AG04449 (cell line): Measurements from ENCODE around the gene CDK14.

ENCODE experiments used
- CTCF ChIA-PET: fragments of 350-600 bp; formaldehyde crosslinking; extraction: SDS; loops from one replicate; lab custom pipeline; 2021; ENCODE audit warnings: antibody characterized with exemption; lab: Yijun Ruan, JAX
- POLR2A ChIA-PET: fragments of 400-600, 350-600 bp; formaldehyde crosslinking; extraction: SDS; loops from one replicate; lab custom pipeline; 2020; ENCODE audit warnings: antibody characterized with exemption, inconsistent platforms; lab: Yijun Ruan, JAX
- DNase-seq: peaks from one replicate; pipeline ENCODE4 v3.0.0-alpha.2; 2010; ENCODE audit warnings: low read depth, low spot score
- H3K4me3 ChIP-seq: 2 replicates; pipeline ENCODE4 v1.5.1; 2011; ENCODE audit warnings: low read depth, mild to moderate bottlenecking, control low read depth, low read length
- TF ChIP-seq, protein P1 (sequence below): IDR thresholded peaks from one replicate; pipeline ENCODE4 v1.5.1; 2011; ENCODE audit warnings: mild to moderate bottlenecking, moderate library complexity, low read length, control low read depth, inconsistent platforms; ENCODE audit not compliant: insufficient read depth; ENCODE audit errors: missing control alignments

The CDK14 gene

DNA sequence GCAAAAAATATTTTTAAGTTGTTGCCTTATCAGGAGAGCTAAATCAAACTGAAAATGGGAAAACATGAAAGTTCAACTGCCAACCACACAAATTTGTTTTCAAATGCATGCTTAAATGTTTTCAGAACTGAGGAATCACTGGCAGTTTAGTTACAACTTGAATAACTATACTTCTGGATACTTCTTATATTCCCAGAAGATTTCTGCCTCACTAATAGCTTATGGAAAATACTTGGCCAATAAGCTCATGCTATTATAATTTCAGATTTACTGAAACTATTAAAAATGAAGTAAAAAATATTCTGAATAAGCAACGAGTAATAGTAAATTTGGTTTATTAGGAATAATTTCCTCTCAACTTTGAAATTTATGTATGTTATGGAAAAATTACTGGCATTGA is 222.2 kb downstream of the CDK14 start:
- TF ChIP-seq, protein P1, sequence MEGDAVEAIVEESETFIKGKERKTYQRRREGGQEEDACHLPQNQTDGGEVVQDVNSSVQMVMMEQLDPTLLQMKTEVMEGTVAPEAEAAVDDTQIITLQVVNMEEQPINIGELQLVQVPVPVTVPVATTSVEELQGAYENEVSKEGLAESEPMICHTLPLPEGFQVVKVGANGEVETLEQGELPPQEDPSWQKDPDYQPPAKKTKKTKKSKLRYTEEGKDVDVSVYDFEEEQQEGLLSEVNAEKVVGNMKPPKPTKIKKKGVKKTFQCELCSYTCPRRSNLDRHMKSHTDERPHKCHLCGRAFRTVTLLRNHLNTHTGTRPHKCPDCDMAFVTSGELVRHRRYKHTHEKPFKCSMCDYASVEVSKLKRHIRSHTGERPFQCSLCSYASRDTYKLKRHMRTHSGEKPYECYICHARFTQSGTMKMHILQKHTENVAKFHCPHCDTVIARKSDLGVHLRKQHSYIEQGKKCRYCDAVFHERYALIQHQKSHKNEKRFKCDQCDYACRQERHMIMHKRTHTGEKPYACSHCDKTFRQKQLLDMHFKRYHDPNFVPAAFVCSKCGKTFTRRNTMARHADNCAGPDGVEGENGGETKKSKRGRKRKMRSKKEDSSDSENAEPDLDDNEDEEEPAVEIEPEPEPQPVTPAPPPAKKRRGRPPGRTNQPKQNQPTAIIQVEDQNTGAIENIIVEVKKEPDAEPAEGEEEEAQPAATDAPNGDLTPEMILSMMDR = no peak
- CTCF ChIA-PET = no interaction called here

DNA sequence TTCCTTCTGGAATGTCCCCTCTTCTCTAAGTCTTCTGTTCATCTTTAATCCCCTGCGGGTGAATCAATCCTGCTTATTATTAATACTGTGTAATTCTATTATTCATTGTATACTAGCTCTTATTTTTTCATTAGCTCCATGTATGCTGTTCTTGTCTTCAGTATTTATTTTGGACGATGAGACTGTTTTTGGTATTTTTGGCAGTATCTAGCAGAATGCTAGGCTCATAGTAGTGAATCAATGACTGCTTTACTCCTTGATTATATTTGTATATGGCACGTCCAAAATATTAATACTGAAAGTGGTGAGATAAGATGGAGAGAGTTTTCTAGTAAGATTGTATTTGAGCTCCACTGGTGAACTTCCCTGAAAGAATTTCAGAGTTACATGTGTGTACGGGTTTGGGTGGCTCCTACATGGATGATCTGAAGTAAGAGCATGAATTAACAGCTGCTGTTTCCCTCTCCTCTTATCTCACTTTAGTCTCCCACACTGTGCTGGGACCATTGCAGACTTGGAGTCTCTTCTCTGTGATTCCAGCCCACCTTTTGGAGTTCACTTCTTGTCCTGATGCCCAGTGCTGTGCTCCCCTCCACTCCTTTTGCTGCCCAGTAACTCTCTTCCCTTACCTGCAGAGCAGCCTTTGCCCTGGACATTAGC is 226.0 kb downstream of the CDK14 start:
- TF ChIP-seq, protein P1 = no peak
- POLR2A ChIA-PET = no interaction called here
- no peak for DNase-seq
- no peak overlapping the region for H3K4me3 ChIP-seq
- CTCF ChIA-PET = interaction anchor here (1.2 kb wide), 1 partner anchor 226 kb away, joined by 3 read pairs; the partner anchor contains the start of gene CDK14

More for the DNA sequence above, 222.2 kb downstream of the CDK14 start:
- H3K4me3 ChIP-seq = no peak overlapping the region
- no peak for DNase-seq
- POLR2A ChIA-PET = no interaction called here

DNA sequence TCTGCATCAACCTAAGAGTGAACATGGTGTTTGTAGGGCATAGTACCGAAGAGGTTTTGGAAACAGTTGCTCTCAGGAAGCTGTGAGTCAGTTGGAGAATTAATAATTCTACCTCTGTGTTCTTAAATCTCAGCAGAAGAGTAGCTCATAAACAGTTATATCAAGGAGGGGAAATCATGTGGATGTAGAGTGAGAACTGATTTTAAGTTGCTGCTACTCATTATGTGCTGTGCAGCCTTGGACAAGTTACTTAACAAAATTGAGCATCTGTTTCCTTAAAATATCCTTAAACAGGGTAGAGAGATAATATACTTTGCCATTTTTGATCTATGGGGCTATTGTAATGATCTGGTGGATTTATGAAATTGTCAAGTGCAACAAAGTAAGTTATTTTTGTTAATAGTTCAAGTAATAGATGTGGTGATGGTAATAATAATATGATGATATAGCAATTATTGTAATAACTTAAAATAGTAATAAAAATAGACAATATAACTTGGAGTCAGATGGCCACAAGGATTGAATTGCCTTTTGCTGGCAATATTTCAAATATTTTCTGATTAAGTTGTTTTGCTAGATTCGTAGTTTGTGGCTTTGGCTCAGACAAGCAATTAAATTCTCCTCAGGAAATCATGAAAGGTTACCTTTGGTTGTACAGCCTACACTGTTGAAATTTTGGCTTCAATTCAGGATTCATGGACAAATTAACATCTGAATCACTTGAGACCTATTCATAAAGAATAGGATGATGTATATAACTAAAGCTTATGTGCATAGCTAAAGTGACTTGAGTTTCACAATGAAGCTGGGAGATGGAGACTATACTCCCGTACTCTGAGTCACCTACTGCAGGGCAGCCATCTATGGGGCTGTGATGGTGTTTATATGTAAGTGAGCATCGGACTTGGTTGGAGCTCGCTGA is 228.5 kb downstream of the CDK14 start:
- TF ChIP-seq, protein P1 = no peak
- ChIA-PET POLR2A (interaction anchor here (0.6 to 1.2 kb wide), 2 partner anchors 8 to 127 kb away, joined by 4 to 6 read pairs; no protein-coding TSS in a partner anchor), CTCF (no interaction called here)
- no peak overlapping the region for H3K4me3 ChIP-seq
- DNase-seq = peak; percentile 85

DNA sequence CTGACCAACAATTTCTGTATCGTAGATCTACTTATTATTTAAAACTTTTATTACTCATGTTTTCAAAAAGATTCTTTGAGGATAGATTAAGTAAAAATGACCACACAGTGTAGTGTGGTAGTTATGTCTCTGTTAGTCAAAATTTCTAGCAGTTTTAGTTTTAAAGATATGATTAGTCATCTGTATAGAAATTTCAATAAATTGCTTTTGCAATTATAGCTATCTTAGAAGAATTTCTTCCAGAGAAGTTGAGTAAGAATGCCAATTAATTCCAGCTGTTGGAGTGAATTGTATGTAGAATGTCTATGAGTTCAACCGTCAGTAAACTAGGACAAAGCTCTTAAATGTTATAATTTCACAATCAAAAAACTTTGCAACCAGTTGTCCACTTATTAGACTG is 229.7 kb downstream of the CDK14 start:
- POLR2A ChIA-PET = interaction anchor here (0.6 to 1.2 kb wide), 2 partner anchors 9 to 68 kb away, joined by 3 to 6 read pairs; no protein-coding TSS in a partner anchor
- CTCF ChIA-PET = no interaction called here
- TF ChIP-seq, protein P1 = no peak
- no peak overlapping the region for H3K4me3 ChIP-seq
- peak; percentile 77 for DNase-seq

DNA sequence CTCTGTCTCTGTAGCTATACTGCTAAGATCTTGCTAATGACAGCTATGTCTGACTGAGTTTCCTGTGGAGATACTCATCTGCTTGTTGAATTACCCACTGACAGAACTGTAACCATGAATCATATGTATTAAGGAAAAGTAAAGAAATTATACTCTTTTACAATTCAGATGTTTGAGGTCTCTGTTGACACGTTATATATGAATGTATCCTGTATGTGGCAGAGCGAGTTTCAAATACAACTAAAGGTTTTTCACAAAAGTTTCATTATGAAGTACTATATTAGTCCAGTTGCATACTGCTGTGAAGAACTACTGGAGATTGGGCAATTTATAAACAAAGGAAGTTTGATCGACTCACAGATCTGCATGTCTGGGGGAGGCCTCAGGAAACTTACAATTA is 232.5 kb downstream of the CDK14 start:
- CTCF ChIA-PET = no interaction called here
- TF ChIP-seq, protein P1 = no peak
- H3K4me3 ChIP-seq = no peak overlapping the region
- POLR2A ChIA-PET = no interaction called here
- no peak for DNase-seq

DNA sequence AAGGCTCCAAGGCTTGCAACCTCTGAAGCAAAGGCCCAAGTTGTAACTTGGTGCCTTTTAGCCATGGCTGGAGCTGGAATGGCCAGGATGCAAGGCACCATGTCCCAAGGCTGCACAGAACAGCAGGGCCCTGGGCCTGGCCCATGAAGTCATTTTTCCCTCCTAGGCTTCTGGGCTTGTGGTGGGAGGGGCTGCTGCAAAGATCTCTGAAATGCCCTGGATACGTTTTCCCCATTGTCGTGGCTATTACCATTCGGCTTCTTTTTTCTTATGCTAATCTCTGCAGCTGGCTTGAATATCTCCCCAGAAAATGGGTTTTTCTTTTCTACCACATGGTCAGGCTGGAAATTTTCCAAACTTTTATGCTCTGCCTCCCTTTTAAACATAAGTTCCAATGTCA is 234.2 kb downstream of the CDK14 start:
- POLR2A ChIA-PET = no interaction called here
- TF ChIP-seq, protein P1 = no peak
- H3K4me3 ChIP-seq = no peak overlapping the region
- no peak for DNase-seq
- CTCF ChIA-PET = no interaction called here
